Right hindlimb (tissue), 1 donor: ENCODE results near the gene UGT2B17.
"Not testable (repeated sequence)": the region's sequence is repeated elsewhere in the genome, so short reads cannot be mapped to it uniquely, and the experiment has no call there.

ENCODE experiments used
- DNase-seq: peaks from one replicate; pipeline ENCODE4 v3.0.0-alpha.2; 2018

Gene UGT2B17

GRCh38 chr4:68576272-68577125 is at the start of gene UGT2B17:
Gene UGT2B17, minus strand, starts transcription at chr4:68576322. Its CDS starts 7,838 bp downstream, at chr4:68568484.
- DNase-seq = no peak

- not testable (repeated sequence) for DNase-seq
Measured at GRCh38 chr4:68622731-68623130, 46.6 kb upstream of the UGT2B17 start.

GRCh38 chr4:68617003-68617698 is 41.0 kb upstream of the UGT2B17 start:
- no peak for DNase-seq

- DNase-seq = no peak
Measured at GRCh38 chr4:68615699-68616422, 39.7 kb upstream of the UGT2B17 start.

- DNase-seq = no peak
Measured at GRCh38 chr4:68613752-68614151, 37.6 kb upstream of the UGT2B17 start.

GRCh38 chr4:68606240-68606639 is 30.1 kb upstream of the UGT2B17 start:
- no peak for DNase-seq

- DNase-seq = no peak
Measured at GRCh38 chr4:68599150-68599549, 23.0 kb upstream of the UGT2B17 start.

GRCh38 chr4:68597482-68597881 is 21.4 kb upstream of the UGT2B17 start:
- DNase-seq = no peak

- DNase-seq = no peak
Measured at GRCh38 chr4:68594678-68595077, 18.6 kb upstream of the UGT2B17 start.

GRCh38 chr4:68593112-68593511 is 17.0 kb upstream of the UGT2B17 start:
- no peak for DNase-seq

GRCh38 chr4:68592673-68593072 is 16.6 kb upstream of the UGT2B17 start:
- no peak for DNase-seq

- DNase-seq = no peak
Measured at GRCh38 chr4:68591204-68591603, 15.1 kb upstream of the UGT2B17 start.

- DNase-seq = no peak
Measured at GRCh38 chr4:68589790-68590189, 13.7 kb upstream of the UGT2B17 start.

- DNase-seq = no peak
Measured at GRCh38 chr4:68582339-68582717, 6.2 kb upstream of the UGT2B17 start.

GRCh38 chr4:68581383-68582338 is 5.5 kb upstream of the UGT2B17 start:
- DNase-seq = no peak

GRCh38 chr4:68577590-68577989 is 1.5 kb upstream of the UGT2B17 start:
- DNase-seq = no peak

GRCh38 chr4:68575636-68576035 is 486 bp downstream of the UGT2B17 start:
- not testable (repeated sequence) for DNase-seq

GRCh38 chr4:68575081-68575480 is 1.0 kb downstream of the UGT2B17 start:
- no peak for DNase-seq

- no peak for DNase-seq
Measured at GRCh38 chr4:68572653-68573170, 3.4 kb downstream of the UGT2B17 start.

GRCh38 chr4:68570122-68570507 is 6.0 kb downstream of the UGT2B17 start:
- no peak for DNase-seq

GRCh38 chr4:68569466-68570121 is 6.5 kb downstream of the UGT2B17 start:
- no peak for DNase-seq

GRCh38 chr4:68569036-68569435 is 7.1 kb downstream of the UGT2B17 start:
- DNase-seq = not testable (repeated sequence)
